Bronchial epithelial cell (primary cell): ENCODE data around the gene IQCH. TPM values are rescaled to one million over a fixed set of nuclear protein-coding genes. Genes with fewer than 3 reads are reported as not detected.
A peak's percentile ranks its signal among the peaks of the same experiment; 100 is the strongest.

Source experiments
- DNase-seq: peaks from one replicate; pipeline ENCODE4 v3.0.0-alpha.2; 2010; ENCODE audit warnings: low read depth
- FAIRE-seq: peaks from 2 replicates; lab custom pipeline; 2011; peaks lifted over from hg19 to GRCh38; lab: Jason Lieb, UNC
- H3K27me3 ChIP-seq: 2 replicates; pipeline ENCODE4 v1.5.1; 2011; ENCODE audit warnings: low read length; ENCODE audit not compliant: control insufficient read depth, insufficient read depth
- H3K36me3 ChIP-seq: 2 replicates; pipeline ENCODE4 v1.5.1; 2011; ENCODE audit warnings: low read length; ENCODE audit not compliant: control insufficient read depth, insufficient read depth
- H3K4me3 ChIP-seq: 2 replicates; pipeline ENCODE4 v1.5.1; 2011; ENCODE audit warnings: mild to moderate bottlenecking, low read depth, low read length, control low read depth
- total RNA-seq: library from RNA; depleted of rRNA; stranded (reverse); fragments of >200 nt; gene quantifications from 2 replicates; pipeline ENCODE4 v1.2.1, GENCODE V29; 2014
- TF ChIP-seq, protein P1 (sequence below): IDR thresholded peaks from 2 replicates; pipeline ENCODE4 v1.5.1; 2011; ENCODE audit warnings: mild to moderate bottlenecking, moderate library complexity, low read length, control low read depth, inconsistent platforms; ENCODE audit not compliant: insufficient read depth, severe bottlenecking

The IQCH gene
- total RNA-seq, 1 donor from 2014 or later: 1.1 TPM

DNA sequence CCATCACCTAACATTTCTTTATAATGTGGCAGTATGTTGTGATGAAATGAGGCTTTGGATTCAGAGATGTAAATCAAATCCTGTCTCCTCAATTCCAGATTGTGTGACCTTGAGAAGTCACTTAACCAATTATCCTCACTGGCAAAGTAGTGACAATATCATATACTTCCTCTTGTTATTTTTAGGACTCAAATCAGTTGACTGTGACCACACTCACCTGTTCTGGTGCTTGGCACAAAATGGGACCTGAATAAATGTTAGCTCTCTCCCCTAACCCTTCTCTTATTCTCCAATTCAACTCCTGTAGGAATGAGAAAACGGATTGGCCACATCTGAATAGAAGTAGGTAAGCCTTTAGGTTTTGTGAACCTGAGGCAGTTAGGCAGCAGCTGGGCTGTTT lies 42.1 kb downstream of the IQCH start:
- DNase-seq: no peak
- no peak overlapping the region for H3K4me3 ChIP-seq
- H3K36me3 ChIP-seq: no peaks in the 10 kb centered on the region
- no peaks in the 10 kb centered on the region for H3K27me3 ChIP-seq
- FAIRE-seq: no peak
- TF ChIP-seq, protein P1, sequence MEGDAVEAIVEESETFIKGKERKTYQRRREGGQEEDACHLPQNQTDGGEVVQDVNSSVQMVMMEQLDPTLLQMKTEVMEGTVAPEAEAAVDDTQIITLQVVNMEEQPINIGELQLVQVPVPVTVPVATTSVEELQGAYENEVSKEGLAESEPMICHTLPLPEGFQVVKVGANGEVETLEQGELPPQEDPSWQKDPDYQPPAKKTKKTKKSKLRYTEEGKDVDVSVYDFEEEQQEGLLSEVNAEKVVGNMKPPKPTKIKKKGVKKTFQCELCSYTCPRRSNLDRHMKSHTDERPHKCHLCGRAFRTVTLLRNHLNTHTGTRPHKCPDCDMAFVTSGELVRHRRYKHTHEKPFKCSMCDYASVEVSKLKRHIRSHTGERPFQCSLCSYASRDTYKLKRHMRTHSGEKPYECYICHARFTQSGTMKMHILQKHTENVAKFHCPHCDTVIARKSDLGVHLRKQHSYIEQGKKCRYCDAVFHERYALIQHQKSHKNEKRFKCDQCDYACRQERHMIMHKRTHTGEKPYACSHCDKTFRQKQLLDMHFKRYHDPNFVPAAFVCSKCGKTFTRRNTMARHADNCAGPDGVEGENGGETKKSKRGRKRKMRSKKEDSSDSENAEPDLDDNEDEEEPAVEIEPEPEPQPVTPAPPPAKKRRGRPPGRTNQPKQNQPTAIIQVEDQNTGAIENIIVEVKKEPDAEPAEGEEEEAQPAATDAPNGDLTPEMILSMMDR: no peak

DNA sequence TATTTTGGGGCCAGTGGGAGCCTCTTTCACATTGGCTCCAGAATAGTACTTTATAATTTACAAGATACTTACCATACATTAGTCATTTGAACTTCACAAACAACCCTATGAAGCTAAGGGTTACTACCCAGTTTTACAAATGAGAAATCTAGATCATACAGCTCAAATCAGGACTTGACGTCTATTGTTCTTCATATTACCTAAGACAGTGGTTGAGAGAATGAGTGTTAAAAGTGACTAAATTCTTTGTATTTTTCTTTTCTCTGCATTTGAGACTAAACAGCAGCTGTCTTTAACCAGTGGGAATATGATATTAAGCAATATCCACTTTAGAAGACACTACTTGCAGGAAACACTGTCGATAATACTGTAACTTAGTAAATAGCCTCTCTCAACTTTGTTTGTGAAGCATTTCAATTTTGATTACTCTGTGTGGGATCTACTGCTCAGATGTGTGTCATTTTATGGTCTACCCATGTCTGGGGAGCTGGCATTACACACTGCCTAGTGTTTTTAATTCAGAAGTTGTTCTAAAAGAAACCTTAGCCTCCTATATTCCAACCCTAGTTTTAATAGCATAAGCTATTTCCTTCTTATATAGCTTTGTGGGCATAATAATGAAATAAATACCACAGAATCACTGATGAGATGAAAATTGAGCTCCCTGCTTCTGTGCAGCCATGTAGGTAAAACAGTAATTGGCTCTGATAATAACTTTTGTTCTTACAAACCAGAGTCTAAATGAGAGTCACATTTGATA lies 45.9 kb downstream of the IQCH start:
- TF ChIP-seq, protein P1: no peak
- no peak for FAIRE-seq
- Histone ChIP-seq H3K36me3 (no peaks in the 10 kb centered on the region), H3K27me3 (no peaks in the 10 kb centered on the region), H3K4me3 (no peak overlapping the region)
- DNase-seq: no peak

DNA sequence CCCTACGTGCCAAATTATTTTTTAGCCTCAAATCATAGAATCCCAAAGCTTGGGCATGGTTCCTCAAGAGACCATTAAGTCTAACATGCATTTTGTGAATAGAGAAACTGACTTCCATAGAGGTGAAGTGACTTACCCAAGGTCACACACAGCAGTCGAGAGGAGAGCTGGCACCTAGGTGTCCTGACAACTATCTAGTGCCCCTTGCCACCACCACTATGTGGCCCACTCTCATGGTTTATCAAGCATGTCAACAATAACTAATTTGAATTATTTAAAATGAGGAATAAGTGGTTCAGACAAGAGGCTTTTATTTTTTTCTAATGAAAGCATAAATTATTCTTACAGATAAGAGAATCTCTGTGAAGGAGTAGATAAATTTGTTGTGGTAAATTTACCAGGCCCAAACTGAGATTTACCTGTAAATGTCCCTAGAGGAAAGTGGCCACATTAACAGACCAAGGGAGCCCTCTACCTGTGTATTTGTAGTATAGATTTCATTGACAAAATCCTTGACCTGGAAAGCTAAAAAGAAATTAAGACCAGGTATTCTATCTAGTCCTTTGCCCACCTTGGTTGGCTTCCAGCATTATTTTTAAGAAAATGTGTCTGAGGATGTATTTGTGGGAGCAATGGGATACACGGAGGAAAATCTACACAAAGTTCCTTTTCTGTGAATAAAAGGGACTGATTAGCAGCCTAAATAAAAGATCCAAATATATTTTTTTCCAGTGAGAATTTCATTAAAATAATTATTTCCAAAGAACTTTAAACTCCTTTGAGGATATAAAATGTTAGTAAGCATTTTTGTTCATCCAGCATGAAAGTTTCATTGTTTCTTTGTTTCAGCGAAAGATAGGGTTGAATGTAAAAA lies 49.1 kb downstream of the IQCH start:
- TF ChIP-seq, protein P1: peak; percentile 38
- Histone ChIP-seq H3K27me3 (no peaks in the 10 kb centered on the region), H3K36me3 (no peaks in the 10 kb centered on the region), H3K4me3 (no peak overlapping the region)
- DNase-seq: peak; percentile 51
- FAIRE-seq: no peak

DNA sequence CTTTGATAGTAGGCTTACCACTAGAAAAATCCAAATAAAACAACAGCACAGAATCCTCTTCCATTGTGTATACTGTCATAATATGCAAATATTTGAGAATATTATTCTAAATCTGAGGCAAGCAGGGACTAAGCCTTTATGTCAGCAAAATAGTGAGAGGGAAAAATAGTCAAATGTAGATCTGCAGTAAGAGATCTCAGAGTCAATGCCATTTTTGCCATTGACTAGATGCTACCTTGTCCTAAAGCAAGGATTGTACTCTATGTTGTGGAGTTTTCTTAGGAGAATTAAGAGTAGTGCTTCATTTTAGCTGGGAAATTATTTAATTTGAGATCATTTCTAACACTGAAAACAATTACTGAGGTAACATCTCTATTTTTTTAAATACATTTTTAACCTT lies 50.2 kb downstream of the IQCH start:
- H3K27me3 ChIP-seq: no peaks in the 10 kb centered on the region
- no peak overlapping the region for H3K4me3 ChIP-seq
- FAIRE-seq: no peak
- DNase-seq: no peak
- TF ChIP-seq, protein P1: no peak
- no peaks in the 10 kb centered on the region for H3K36me3 ChIP-seq

DNA sequence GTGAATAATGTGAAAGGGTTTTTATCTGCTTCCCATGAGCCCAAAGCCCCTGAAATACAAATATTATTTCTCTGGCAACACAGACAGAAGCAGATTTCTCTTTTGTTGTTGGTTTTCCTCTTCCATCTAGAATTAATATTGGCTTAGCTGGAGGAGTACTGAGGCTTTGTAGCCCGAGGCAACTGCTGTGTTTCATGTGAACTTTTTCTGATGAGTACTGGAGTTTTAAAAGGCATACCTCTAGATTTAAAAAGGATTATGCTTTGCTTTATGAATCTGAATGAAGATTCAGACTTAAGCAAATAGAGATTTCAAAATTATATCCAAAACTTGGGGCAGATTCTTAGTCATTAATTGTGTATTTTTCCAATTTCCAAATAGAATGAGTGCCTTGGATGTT lies 50.9 kb downstream of the IQCH start:
- no peaks in the 10 kb centered on the region for H3K36me3 ChIP-seq
- FAIRE-seq (no peak), DNase-seq (no peak)
- TF ChIP-seq, protein P1: no peak
- no peak overlapping the region for H3K4me3 ChIP-seq
- H3K27me3 ChIP-seq: no peaks in the 10 kb centered on the region
